ENCODE measurements around the gene FADS2. TPM values are rescaled to one million over a fixed set of nuclear protein-coding genes. Genes with fewer than 3 reads are reported as not detected.

Gene FADS2
- total and polyA plus RNA-seq, 9 of the 15 experiments (the other 6 are each of a cell fraction or from before 2014, with no cell fraction given), result 2.9 to 42.8 (median 16.2) TPM

GRCh38 chr11:61883947-61884346 is 55.8 kb downstream of the FADS2 start:
- DNase-seq (ENCODE audit: extremely low read depth in 1 of 4, low spot score in 3 of 4) (no peak), FAIRE-seq (no peak), ATAC-seq (no peak)
- no peak overlapping the region for H3K27ac ChIP-seq (ENCODE audit: extremely low read depth, low read depth, low read length)
- in situ Hi-C loops (cut with MboI) (no loop called here), intact Hi-C loops (cut with micrococcal nuclease) (no loop called here)
- no peak overlapping the region for H2AFZ ChIP-seq (ENCODE audit: low read depth, low read length)
- POLR2A ChIA-PET, result interaction anchor here (0.6 to 1.6 kb wide), 5 partner anchors 12 to 682 kb away, joined by 3 to 5 read pairs (median 3); no protein-coding TSS in a partner anchor
- H3K9me1 ChIP-seq (ENCODE audit: control insufficient read depth, insufficient read depth, low read length), result peaks cover 7% of the 10 kb centered on the region
- H3K36me3 ChIP-seq (ENCODE audit: control insufficient read depth, insufficient read depth, low read length), result peaks cover 15% of the 10 kb centered on the region; the same call in 2 of the 3 replicates
- 81% methylated on average over 5 of the region's 5 CpGs for WGBS (ENCODE audit: insufficient coverage, low coverage, missing lambda C conversion rate)
- CTCF ChIA-PET (ENCODE audit: low intra/inter-chr PET ratio), result no interaction called here
- no peak overlapping the region for H3K4me2 ChIP-seq (ENCODE audit: insufficient read depth, low read length)
- peaks cover 39% of the 10 kb centered on the region for H3K79me2 ChIP-seq (ENCODE audit: control insufficient read depth, insufficient read depth, low read length)
- H3K9me3 ChIP-seq (replicated peaks; ENCODE audit: control insufficient read depth, insufficient read depth, low read depth, low read length), result no peaks in the 10 kb centered on the region
- BruUV-seq (replicated peaks), result no TSS peak
- H3K4me1 ChIP-seq (replicated peaks in 1 of 2; ENCODE audit: control insufficient read depth in 2 of 2, insufficient read depth in 2 of 2, low read length in 2 of 2), result peaks cover 20 to 45% of the 10 kb centered on the region in 2 experiments; a peak in 4 of 5 replicates
- no peaks in the 10 kb centered on the region for H3K27me3 ChIP-seq (ENCODE audit: control insufficient read depth in 2 of 2, insufficient read depth in 2 of 2, low read length in 2 of 2)
- H3K4me3 ChIP-seq, result no peak overlapping the region
- 0 out of 2 replicates have a peak, but pooled peaks cover 7% of the 10 kb centered on the region for H4K20me1 ChIP-seq (replicated peaks; ENCODE audit: control insufficient read depth, insufficient read depth, low read length)
- peak overlapping the region in 1 of 2 experiments; percentile 79; a peak in 2 of 4 replicates for H3K9ac ChIP-seq (ENCODE audit: insufficient read depth in 1 of 2, low read depth in 2 of 2, low read length in 2 of 2)
- no peak for TF ChIP-seq PHF20 (IDR thresholded peaks at IDR 0.05; ENCODE audit: partially characterized antibody)
- TF ChIP-seq ZC3H11A (IDR thresholded peaks at IDR 0.05; ENCODE audit: low read depth, low read length), result no peak
- TF ChIP-seq SNAPC5 (CRISPR knock-in tag; IDR thresholded peaks at IDR 0.05), result no peak
- TF ChIP-seq SRSF3 (IDR thresholded peaks at IDR 0.05; ENCODE audit: insufficient read depth, low read length), result no peak
- no peak for TF ChIP-seq MGA (IDR thresholded peaks at IDR 0.05)
- no peak for TF ChIP-seq EP300 (IDR thresholded peaks at IDR 0.05; ENCODE audit: low read length)
- peak; percentile 60; the same call in 1 of the 2 replicates for TF ChIP-seq BCOR (IDR thresholded peaks at IDR 0.05)
- TF ChIP-seq, protein P1, sequence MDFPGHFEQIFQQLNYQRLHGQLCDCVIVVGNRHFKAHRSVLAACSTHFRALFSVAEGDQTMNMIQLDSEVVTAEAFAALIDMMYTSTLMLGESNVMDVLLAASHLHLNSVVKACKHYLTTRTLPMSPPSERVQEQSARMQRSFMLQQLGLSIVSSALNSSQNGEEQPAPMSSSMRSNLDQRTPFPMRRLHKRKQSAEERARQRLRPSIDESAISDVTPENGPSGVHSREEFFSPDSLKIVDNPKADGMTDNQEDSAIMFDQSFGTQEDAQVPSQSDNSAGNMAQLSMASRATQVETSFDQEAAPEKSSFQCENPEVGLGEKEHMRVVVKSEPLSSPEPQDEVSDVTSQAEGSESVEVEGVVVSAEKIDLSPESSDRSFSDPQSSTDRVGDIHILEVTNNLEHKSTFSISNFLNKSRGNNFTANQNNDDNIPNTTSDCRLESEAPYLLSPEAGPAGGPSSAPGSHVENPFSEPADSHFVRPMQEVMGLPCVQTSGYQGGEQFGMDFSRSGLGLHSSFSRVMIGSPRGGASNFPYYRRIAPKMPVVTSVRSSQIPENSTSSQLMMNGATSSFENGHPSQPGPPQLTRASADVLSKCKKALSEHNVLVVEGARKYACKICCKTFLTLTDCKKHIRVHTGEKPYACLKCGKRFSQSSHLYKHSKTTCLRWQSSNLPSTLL (IDR thresholded peaks at IDR 0.05), result no peak
- no peak for TF ChIP-seq WHSC1 (IDR thresholded peaks at IDR 0.05; ENCODE audit: low read length)
- no peak for TF ChIP-seq SAFB2 (IDR thresholded peaks at IDR 0.05; ENCODE audit: borderline replicate concordance, low read depth, low read length, severe bottlenecking)
